ENCODE measurements around the gene FHOD3.

DNA sequence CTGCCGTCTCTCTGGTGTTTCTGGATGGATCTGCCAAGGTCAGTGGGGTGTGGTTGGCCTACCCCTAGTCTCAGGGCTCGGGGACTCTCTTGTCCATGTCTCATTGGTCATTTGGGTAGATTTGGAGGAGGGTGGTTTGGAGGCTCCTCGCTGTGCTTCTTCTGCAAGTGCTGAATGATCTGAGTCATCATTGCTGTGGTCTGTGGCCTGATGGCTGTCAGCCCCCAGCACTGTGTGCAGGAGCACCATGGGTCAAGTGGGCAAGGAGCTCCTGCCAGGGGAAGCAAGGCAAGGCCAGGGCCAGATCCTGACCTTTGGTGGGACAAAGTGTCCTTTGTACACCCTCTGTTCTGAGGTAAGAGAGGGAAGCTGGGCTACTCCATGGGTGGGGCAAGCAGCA lies 221.8 kb downstream of the FHOD3 start:
- TF ChIP-seq, protein P1, sequence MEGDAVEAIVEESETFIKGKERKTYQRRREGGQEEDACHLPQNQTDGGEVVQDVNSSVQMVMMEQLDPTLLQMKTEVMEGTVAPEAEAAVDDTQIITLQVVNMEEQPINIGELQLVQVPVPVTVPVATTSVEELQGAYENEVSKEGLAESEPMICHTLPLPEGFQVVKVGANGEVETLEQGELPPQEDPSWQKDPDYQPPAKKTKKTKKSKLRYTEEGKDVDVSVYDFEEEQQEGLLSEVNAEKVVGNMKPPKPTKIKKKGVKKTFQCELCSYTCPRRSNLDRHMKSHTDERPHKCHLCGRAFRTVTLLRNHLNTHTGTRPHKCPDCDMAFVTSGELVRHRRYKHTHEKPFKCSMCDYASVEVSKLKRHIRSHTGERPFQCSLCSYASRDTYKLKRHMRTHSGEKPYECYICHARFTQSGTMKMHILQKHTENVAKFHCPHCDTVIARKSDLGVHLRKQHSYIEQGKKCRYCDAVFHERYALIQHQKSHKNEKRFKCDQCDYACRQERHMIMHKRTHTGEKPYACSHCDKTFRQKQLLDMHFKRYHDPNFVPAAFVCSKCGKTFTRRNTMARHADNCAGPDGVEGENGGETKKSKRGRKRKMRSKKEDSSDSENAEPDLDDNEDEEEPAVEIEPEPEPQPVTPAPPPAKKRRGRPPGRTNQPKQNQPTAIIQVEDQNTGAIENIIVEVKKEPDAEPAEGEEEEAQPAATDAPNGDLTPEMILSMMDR (conservative IDR thresholded peaks at IDR 0.05; ENCODE audit: low read length): no peak
- no peak for TF ChIP-seq EZH2phosphoT487 (IDR thresholded peaks at IDR 0.05; ENCODE audit: borderline replicate concordance)
